Liver (tissue), 3 donors: ENCODE data around the gene SEBOX.

Source experiments
- ATF3 ChIP-seq: IDR thresholded peaks from 2 replicates; pipeline ENCODE4 v1.6.1; 2016; ENCODE audit warnings: antibody characterized with exemption
- CTCF ChIP-seq: fragments of 150-350 bp; IDR thresholded peaks from 2 replicates; pipeline ENCODE4 v1.5.1; 2017; ENCODE audit warnings: improper control_type of control experiment, low read depth, low read length; ENCODE audit not compliant: missing input control
- FOXA1 ChIP-seq: IDR thresholded peaks from 2 replicates; pipeline ENCODE4 v1.6.1; 2016; ENCODE audit warnings: antibody characterized with exemption
- GABPA ChIP-seq, 2 donors: IDR thresholded peaks in 1 of 2; conservative IDR thresholded peaks in 1 of 2; 2 replicates each; pipeline ENCODE4 v1.6.1; 2016; ENCODE audit warnings: antibody characterized with exemption in 2 of 2, mild to moderate bottlenecking in 1 of 2, moderate library complexity in 1 of 2
- JUND ChIP-seq, 2 donors: IDR thresholded peaks; 2 replicates each; pipeline ENCODE4 v1.6.1; 2016; ENCODE audit warnings: antibody characterized with exemption in 2 of 2
- MAX ChIP-seq: IDR thresholded peaks from 2 replicates; pipeline ENCODE4 v1.6.1; 2016; ENCODE audit warnings: antibody characterized with exemption
- RAD21 ChIP-seq, 2 donors: IDR thresholded peaks; 2 replicates each; pipeline ENCODE4 v1.6.1; 2016; ENCODE audit warnings: antibody characterized with exemption in 2 of 2, mild to moderate bottlenecking in 2 of 2
- SP1 ChIP-seq: IDR thresholded peaks from 2 replicates; pipeline ENCODE4 v1.6.1; 2018; ENCODE audit warnings: antibody characterized with exemption, mild to moderate bottlenecking
- TAF1 ChIP-seq: conservative IDR thresholded peaks from 2 replicates; pipeline ENCODE4 v1.6.1; 2016; ENCODE audit warnings: antibody characterized with exemption, mild to moderate bottlenecking
- YY1 ChIP-seq: IDR thresholded peaks from 2 replicates; pipeline ENCODE4 v1.6.1; 2016; ENCODE audit warnings: antibody characterized with exemption, mild to moderate bottlenecking
- TF ChIP-seq, protein P1 (sequence below): IDR thresholded peaks from 2 replicates; pipeline ENCODE4 v1.6.1; 2016; ENCODE audit warnings: antibody characterized with exemption, mild to moderate bottlenecking
- donor health status: healthy.
- donor health status: healthy.

GRCh38 chr17:28344435-28344901, 20.5 kb downstream of the SEBOX start:
- TF ChIP-seq CTCF, result no peak
- TF ChIP-seq YY1, result no peak
- no peak for TF ChIP-seq RAD21 (IDR thresholded peaks at IDR 0.05)
- TF ChIP-seq TAF1, result no peak
- TF ChIP-seq FOXA1, result no peak
- no peak for TF ChIP-seq ATF3
- TF ChIP-seq SP1, result no peak
- no peak for TF ChIP-seq JUND (IDR thresholded peaks at IDR 0.05)
- no peak for TF ChIP-seq MAX
- TF ChIP-seq, protein P1, sequence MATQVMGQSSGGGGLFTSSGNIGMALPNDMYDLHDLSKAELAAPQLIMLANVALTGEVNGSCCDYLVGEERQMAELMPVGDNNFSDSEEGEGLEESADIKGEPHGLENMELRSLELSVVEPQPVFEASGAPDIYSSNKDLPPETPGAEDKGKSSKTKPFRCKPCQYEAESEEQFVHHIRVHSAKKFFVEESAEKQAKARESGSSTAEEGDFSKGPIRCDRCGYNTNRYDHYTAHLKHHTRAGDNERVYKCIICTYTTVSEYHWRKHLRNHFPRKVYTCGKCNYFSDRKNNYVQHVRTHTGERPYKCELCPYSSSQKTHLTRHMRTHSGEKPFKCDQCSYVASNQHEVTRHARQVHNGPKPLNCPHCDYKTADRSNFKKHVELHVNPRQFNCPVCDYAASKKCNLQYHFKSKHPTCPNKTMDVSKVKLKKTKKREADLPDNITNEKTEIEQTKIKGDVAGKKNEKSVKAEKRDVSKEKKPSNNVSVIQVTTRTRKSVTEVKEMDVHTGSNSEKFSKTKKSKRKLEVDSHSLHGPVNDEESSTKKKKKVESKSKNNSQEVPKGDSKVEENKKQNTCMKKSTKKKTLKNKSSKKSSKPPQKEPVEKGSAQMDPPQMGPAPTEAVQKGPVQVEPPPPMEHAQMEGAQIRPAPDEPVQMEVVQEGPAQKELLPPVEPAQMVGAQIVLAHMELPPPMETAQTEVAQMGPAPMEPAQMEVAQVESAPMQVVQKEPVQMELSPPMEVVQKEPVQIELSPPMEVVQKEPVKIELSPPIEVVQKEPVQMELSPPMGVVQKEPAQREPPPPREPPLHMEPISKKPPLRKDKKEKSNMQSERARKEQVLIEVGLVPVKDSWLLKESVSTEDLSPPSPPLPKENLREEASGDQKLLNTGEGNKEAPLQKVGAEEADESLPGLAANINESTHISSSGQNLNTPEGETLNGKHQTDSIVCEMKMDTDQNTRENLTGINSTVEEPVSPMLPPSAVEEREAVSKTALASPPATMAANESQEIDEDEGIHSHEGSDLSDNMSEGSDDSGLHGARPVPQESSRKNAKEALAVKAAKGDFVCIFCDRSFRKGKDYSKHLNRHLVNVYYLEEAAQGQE, result no peak
- TF ChIP-seq GABPA (IDR thresholded peaks at IDR 0.05 in 1 of 2, conservative IDR thresholded peaks at IDR 0.05 in 1 of 2), result no peak
